HG02943 (cell line): Measurements from ENCODE around the gene SMARCC2.

Experiments used
- ATAC-seq: cut with Tn5 transposase; IDR thresholded peaks from one replicate; pipeline ENCODE4 v1.9.1; 2021; ENCODE audit warnings: mild to moderate bottlenecking, low read depth, moderate library complexity; ENCODE audit not compliant: unreplicated experiment

The SMARCC2 gene

DNA sequence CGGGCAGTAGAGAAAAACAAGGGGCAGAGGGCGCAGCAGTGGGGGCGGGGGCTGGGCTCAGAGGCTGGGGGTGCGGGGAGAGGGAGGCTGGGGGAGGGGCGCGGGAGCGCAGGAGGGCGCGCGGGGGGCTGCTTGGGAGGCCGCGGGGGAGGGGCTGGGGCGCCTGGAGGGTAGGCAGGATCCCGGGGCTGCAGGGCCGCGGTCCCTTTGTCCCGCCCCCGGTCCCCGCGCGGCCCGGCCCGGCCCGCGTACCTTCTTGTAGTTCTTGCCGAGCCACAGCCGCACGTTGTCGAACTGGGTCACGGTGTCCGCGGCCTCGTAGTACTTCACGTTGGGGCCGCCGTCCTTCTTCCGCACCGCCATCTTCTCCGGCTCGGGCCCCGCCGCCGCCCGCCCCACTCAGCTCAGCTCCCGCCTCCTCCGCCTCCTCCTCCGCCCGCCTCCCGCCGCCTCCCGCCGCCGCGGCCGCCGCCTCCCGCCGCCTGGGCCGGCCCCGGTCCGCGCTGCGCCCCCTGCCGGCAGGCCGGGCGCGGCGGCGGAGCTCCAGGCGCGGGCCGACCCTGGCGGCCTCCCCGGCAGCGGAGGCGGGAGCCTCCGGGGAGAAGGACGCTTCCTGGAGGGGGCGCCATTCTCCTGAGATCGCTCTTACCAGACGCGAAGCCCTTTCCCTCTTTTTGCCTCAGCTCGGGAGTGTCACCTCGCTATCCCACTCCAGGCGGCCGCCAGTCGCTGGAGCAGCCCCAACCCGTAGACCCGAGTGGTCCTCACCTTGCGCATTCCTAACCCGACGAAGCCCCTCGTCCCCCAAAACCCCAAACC is at the start of gene SMARCC2:
Gene SMARCC2 (minus strand): TSS at position 385 of the 819 bp plus-strand sequence. CDS start 22 bp downstream, at position 363.
- peak; percentile 64 for ATAC-seq

GRCh38 chr12:56237552-56237951 is 48.3 kb upstream of the SMARCC2 start:
- no peak for ATAC-seq

DNA sequence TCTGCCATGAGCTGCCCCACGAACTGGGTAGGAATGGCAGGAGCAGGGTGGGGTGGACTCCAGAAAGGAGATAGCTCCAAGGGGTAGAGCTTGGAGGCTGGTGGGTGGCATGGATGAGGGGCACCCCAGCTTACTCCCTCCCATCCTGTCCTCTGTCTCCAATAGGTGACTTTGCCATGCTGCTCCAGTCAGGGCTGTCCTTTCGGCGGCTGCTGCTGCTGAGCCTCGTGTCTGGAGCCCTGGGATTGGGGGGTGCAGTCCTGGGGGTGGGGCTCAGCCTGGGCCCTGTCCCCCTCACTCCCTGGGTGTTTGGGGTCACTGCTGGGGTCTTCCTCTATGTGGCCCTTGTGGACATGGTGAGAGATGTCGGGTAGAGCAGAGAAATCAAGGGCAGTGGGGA is 47.7 kb upstream of the SMARCC2 start:
- no peak for ATAC-seq

DNA sequence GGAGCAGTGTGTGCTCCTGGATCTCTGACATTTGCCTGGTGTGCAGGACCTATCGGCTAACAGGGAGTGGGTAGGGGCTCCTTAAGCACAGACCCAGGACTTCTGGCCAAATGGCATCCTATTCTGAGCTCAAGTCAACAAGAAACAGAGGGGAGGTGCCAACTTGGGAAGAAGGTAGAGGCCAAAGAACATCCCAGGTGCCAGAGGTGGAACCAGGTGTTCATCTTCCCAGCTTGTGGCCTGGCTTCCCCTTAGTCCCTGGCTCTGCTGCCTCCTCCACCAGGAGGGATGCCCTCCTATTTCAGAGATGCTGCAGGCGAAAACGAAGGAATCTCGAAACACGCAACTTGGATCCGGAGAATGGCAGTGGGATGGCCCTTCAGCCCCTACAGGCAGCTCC is 46.8 kb upstream of the SMARCC2 start:
- ATAC-seq = no peak

DNA sequence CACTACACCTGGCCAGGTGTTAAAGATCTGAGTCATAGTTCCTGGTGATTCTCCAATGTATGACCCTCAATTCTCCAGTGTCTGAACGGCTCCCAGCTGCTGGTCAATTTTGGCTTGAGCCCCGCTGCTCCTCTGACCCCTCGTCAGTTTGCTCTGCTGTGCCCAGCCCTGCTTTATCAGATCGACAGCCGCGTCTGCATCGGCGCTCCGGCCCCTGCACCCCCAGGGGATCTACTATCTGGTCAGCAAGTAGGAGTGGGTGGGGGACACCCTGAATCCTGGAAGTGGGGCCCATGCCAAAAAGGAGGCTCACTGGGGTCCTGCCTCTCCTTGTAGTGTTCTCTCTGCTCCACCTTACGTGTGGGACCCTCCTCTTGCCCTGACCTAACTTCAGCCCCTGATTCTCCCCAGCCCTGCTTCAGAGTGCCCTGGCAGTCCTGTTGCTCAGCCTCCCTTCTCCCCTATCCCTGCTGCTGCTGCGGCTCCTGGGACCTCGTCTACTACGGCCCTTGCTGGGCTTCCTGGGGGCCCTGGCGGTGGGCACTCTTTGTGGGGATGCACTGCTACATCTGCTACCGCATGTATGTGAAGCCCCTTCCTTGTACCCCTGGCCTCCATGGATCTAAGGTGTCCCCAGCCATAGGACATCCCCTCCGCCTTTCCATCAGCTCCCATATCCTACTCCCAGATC is 45.6 kb upstream of the SMARCC2 start:
- no peak for ATAC-seq

- ATAC-seq = no peak
Observed at GRCh38 chr12:56231184-56231582, 41.9 kb upstream of the SMARCC2 start.

DNA sequence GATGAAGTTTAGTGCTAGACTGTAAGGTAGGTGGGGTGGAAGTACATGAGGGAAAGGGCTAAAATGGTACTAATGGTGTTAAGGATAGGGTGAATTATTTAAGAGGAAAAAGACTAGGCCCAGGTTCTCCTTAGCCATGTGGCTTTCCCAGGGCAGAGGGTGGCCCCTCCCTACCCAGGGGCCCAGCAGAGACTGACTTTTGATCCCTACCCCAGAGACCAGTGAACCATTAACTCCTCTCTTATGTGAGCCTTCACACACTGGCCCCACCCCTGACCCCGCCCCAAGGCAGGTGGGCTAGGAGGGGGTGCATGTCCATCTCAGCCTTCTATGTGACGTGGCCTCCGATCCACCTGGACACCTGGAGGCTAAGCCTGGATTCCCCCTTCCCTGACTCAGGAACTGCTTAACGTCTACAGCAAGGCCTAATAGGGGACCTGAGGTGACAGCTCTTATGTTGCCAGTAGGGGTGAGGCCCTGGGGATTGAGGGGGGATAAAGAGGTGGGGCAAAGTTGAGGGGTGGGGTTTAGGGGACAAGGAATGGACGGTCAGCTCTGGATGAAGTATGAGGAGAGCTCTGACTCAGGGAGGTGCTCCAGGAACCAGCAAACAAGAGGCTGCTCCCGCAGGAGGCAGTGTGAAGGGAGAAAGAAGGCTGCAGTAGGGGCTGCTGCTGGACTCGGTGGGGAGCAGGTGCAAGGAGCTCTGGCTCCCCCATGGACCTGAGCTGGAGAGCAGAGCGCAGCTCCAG is 41.3 kb upstream of the SMARCC2 start:
- no peak for ATAC-seq

DNA sequence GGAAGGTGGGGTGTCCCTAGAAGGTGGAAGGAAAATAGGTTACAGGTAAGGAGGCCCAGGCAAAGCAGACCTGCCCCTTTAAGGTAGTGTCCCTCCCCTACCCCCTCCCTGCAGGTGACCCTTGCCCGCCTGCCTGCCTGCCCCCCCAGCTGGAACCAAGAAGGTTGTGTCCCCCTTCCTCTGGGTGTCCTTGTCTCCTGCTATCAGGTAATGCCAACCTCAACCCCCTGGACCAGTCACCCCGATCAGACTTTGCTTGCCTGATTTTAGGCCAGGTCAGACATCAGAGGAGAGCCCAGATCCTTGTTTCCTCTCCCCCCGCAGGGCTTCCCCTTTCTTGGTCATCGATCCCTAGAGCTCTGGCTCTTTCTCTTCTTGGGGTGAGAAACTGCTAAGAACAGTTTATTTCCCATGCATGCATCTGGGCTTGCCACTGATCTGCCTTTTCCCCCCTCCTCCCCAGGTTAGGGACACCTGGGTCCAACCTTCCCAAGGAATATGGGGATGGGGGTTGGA is 40.7 kb upstream of the SMARCC2 start, which contains the start of gene SLC39A5:
Gene SLC39A5 (plus strand): TSS at position 136 of the 516 bp plus-strand sequence. CDS start 1,224 bp downstream, outside the sequence.
- ATAC-seq = no peak

GRCh38 chr12:56229082-56229481 is 39.8 kb upstream of the SMARCC2 start:
- ATAC-seq = no peak

GRCh38 chr12:56224954-56225353 is 35.7 kb upstream of the SMARCC2 start:
- ATAC-seq = no peak

GRCh38 chr12:56224102-56224701 is 34.9 kb upstream of the SMARCC2 start, which contains the start of gene NABP2:
Gene NABP2 (plus strand): TSS chr12:56224342. CDS start chr12:56224857, 515 bp downstream.
- ATAC-seq = peak; percentile 67

DNA sequence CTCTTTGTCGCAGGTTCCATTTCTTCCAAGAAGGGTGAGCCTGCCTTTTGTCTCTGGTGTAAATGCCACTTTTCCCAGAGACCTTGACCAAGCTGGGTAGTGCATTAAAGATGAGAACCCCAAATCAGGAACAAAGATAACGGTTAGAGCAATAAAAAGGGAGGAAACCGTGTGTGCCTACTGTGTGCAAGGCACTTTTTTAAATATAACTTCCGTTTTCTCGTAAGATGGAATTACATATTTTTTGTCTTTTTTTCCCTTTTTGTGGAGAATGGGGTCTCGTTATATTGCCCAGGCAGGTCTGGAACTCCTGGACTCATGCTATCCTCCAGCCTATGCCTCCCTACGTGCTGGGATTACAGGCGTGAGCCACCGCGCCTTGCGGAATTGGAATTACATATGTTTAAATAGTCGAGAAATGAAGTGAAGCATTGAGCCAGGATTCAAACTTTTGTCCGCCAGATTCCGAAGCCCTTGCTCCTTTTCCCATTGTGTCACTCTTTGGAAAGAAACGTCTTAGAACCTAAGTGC is 34.4 kb upstream of the SMARCC2 start:
- no peak for ATAC-seq

GRCh38 chr12:56222531-56222895 is 33.2 kb upstream of the SMARCC2 start:
- ATAC-seq = no peak

- ATAC-seq = peak; percentile 72
Observed at GRCh38 chr12:56221757-56222530, 32.7 kb upstream of the SMARCC2 start, which contains the start of gene RNF41. Gene RNF41 (minus strand): TSS chr12:56221922. CDS start chr12:56214047, 7,875 bp downstream.

- peak; percentile 40 for ATAC-seq
Observed at GRCh38 chr12:56221232-56221756, 32.0 kb upstream of the SMARCC2 start.

DNA sequence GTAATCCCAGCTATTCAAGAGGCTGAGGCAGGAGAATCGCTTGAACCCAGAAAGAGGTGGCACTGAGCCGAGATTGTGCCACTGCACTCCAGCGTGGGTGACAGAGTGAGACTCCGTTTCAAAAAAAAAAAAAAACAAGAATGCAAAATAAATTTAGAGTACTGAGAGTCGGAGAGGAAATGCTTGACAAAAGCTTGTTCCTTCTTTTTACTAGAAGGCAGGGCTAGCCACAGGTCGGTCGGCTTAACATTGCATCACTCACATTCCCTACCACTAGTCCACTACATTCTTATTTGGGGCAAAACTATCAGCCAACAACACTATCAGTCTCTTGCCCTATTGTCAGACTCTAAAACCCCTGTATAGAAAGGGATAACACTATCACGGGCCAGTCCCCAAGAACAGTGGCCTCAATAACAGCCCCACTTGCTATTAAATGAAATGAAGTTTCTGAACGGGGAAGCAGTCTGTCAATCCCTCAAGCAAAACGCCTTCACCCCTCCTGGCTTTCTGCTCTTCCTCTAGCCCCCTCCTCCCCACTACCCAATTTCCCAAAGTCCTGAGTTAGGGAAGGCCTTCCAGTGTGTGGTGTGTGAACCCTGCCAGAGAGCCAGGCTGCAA is 31.4 kb upstream of the SMARCC2 start:
- ATAC-seq = no peak

DNA sequence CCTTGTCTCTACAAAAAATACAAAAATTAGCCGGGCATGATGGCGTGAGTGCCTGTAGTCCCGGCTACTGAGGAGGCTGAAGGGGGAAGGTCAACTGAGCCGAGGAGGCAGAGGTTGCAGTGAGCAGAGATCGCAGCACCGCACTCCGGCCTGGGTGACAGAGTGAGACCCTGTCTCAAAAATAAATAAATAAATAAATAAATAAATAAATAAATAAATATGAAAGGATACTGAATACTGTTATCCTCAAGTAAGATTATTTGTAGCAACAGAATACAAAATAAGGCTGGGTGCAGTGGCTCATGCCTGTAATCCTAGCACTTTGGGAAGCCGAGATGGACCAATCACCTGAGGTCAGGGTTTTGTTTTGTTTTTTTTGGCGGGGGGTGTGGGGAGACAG is 30.6 kb upstream of the SMARCC2 start:
- no peak for ATAC-seq

- no peak for ATAC-seq
Observed at GRCh38 chr12:56216461-56216860, 27.2 kb upstream of the SMARCC2 start.
